K562 (cell line): Measurements from ENCODE around the gene LHPP. TPM values are rescaled to one million over a fixed set of nuclear protein-coding genes. Genes with fewer than 3 reads are reported as not detected.

Source experiments
- ATAC-seq: fragments of 200-7000 bp; cut with Tn5 transposase; 3 replicates; pipeline ENCODE4 v1.9.1; 2020; ENCODE audit warnings: moderate library complexity
- BruUV-seq: library from RNA; stranded (reverse); fragments of 400-500 nt; replicated peaks from 2 replicates; lab custom pipeline; 2021; lab: Mats Ljungman, UMichigan
- CTCF ChIA-PET: fragments of 300-600 bp; formaldehyde crosslinking; extraction: SDS; loops from one replicate; lab custom pipeline; 2021; ENCODE audit warnings: low intra/inter-chr PET ratio; lab: Yijun Ruan, JAX
- POLR2A ChIA-PET: fragments of 300-600, 350-650 bp; sonication (Branson Sonifier 250); formaldehyde crosslinking; extraction: SDS; loops from one replicate; lab custom pipeline; 2021; ENCODE audit warnings: antibody characterized with exemption, inconsistent platforms; lab: Yijun Ruan, JAX
- DNase-seq, 4 experiments: peaks; one replicate each; pipeline versions ENCODE4 v3.0.0 to v3.0.0-alpha.2; 2011 to 2018; ENCODE audit warnings: low spot score in 3 of 4, mixed read lengths in 3 of 4; ENCODE audit errors: extremely low read depth in 1 of 4
- FAIRE-seq: peaks from 2 replicates; lab custom pipeline; 2011; peaks lifted over from hg19 to GRCh38; lab: Jason Lieb, UNC
- H2AFZ ChIP-seq: 2 replicates; pipeline ENCODE4 v1.6.0; 2011; ENCODE audit warnings: low read depth, low read length, control low read depth, inconsistent platforms
- H3K27ac ChIP-seq: fragments of 200-600 bp; 3 replicates; pipeline ENCODE4 v1.8.0; 2011; ENCODE audit warnings: low read depth, mild to moderate bottlenecking, control low read depth, inconsistent platforms, low read length, moderate library complexity, mixed read lengths; ENCODE audit errors: extremely low read depth
- H3K27me3 ChIP-seq, 2 experiments: fragments of 300-600 bp in 1 of 2; 2 replicates in 1 of 2; 3 replicates in 1 of 2; pipeline versions ENCODE4 v1.6.0 to v1.8.0; 2011; ENCODE audit warnings: inconsistent platforms in 2 of 2, low read length in 2 of 2, mild to moderate bottlenecking in 1 of 2, mixed read lengths in 1 of 2, moderate library complexity in 1 of 2; ENCODE audit not compliant: control insufficient read depth in 2 of 2, insufficient read depth in 2 of 2
- H3K36me3 ChIP-seq: fragments of 300-600 bp; 3 replicates; pipeline ENCODE4 v1.8.0; 2011; ENCODE audit warnings: mild to moderate bottlenecking, low read length, inconsistent platforms; ENCODE audit not compliant: control insufficient read depth, insufficient read depth
- H3K4me1 ChIP-seq, 2 experiments: fragments of 200-600 bp in 1 of 2; replicated peaks in 1 of 2; 2 replicates in 1 of 2; 3 replicates in 1 of 2; pipeline versions ENCODE4 v1.5.1 to v1.8.0; 2011; ENCODE audit warnings: inconsistent platforms in 2 of 2, low read length in 2 of 2, mild to moderate bottlenecking in 1 of 2, mixed read lengths in 1 of 2, moderate library complexity in 1 of 2; ENCODE audit not compliant: control insufficient read depth in 2 of 2, insufficient read depth in 2 of 2
- H3K4me2 ChIP-seq: 2 replicates; pipeline ENCODE4 v1.6.1; 2011; ENCODE audit warnings: low read length, control low read depth, inconsistent platforms, mixed read lengths; ENCODE audit not compliant: insufficient read depth
- H3K4me3 ChIP-seq: fragments of 200-600 bp; sonication (generic), shearing (Covaris generic); 2 replicates; pipeline ENCODE4 v1.5.1; 2016; ENCODE audit warnings: control low read depth, inconsistent platforms
- H3K79me2 ChIP-seq: fragments of 200-600 bp; 3 replicates; pipeline ENCODE4 v1.8.0; 2011; ENCODE audit warnings: low read length, inconsistent platforms; ENCODE audit not compliant: control insufficient read depth, insufficient read depth
- H3K9ac ChIP-seq, 2 experiments: 2 replicates each; pipeline versions ENCODE4 v1.6.0 to v1.6.1; 2011; ENCODE audit warnings: low read depth in 2 of 2, low read length in 2 of 2, control low read depth in 1 of 2, inconsistent platforms in 1 of 2, mild to moderate bottlenecking in 1 of 2, mixed read lengths in 1 of 2; ENCODE audit not compliant: insufficient read depth in 1 of 2
- H3K9me1 ChIP-seq: one replicate; pipeline ENCODE4 v1.6.0; 2011; ENCODE audit warnings: inconsistent platforms, mild to moderate bottlenecking, low read length, moderate library complexity; ENCODE audit not compliant: control insufficient read depth, insufficient read depth
- H3K9me3 ChIP-seq: replicated peaks from 2 replicates; pipeline ENCODE4 v1.5.1; 2011; ENCODE audit warnings: low read depth, low read length, inconsistent platforms; ENCODE audit not compliant: control insufficient read depth, insufficient read depth
- H4K20me1 ChIP-seq: replicated peaks from 2 replicates; pipeline ENCODE4 v1.6.1; 2011; ENCODE audit warnings: low read length, inconsistent platforms, mixed read lengths; ENCODE audit not compliant: control insufficient read depth, insufficient read depth
- PKNOX1 ChIP-seq: fragments of 450-650 bp; IDR thresholded peaks from 2 replicates; pipeline ENCODE4 v1.6.1; 2016
- TEAD4 ChIP-seq, 2 experiments: sonication (generic) in 1 of 2; formaldehyde crosslinking in 1 of 2; IDR thresholded peaks; 2 replicates each; pipeline versions ENCODE4 v1.6.1 to v1.8.0; 2012 to 2022; ENCODE audit warnings: borderline replicate concordance in 1 of 2, inconsistent platforms in 1 of 2, low read length in 1 of 2, mild to moderate bottlenecking in 1 of 2, missing genetic modification reagents in 1 of 2
- WGBS: fragments of 100-300 bp; shearing (Covaris generic); methylation state at CpG from one replicate; pipeline ENCODE4 v1.1.6; 2016; ENCODE audit warnings: low coverage, mixed read lengths; ENCODE audit not compliant: insufficient coverage; ENCODE audit errors: missing lambda C conversion rate; 5-methylcytosine and 5-hydroxymethylcytosine counted together
- in situ Hi-C: fragments of 300-500 bp; cut with MboI; formaldehyde crosslinking; loops from 4 replicates; pipeline ENCODE4 v1.15.0; 2018; ENCODE audit warnings: inconsistent platforms, mixed read lengths
- intact Hi-C: fragments of 100-400 bp; cut with micrococcal nuclease; formaldehyde crosslinking; loops from 2 replicates; pipeline ENCODE4 v1.14.2; 2022
- polyA plus RNA-seq, 8 experiments: library from polyadenylated mRNA; depleted of rRNA in 4 of 8; stranded (reverse) in 5 of 8; unstranded in 3 of 8; fragments of >200 nt; fragmentation: Nextera tagmentation in 2 of 8; fragmentation: Illumina TruSeq in 1 of 8; extraction: Ambion mirVana in 2 of 8; extraction: Trizol in 1 of 8; gene quantifications; 2 replicates each; pipeline versions ENCODE4 v1.2.1 to v1.2.3, GENCODE V29; 2011 to 2014; ENCODE audit warnings: inconsistent platforms in 1 of 8, missing spikeins in 1 of 8
- total RNA-seq, 7 experiments: library from RNA; depleted of rRNA in 6 of 7; stranded (reverse); fragments of >200 nt in 6 of 7; fragmentation: Illumina TruSeq in 2 of 7; extraction: Trizol in 2 of 7; gene quantifications; 2 replicates each; pipeline versions ENCODE4 v1.2.1 to v1.2.3, GENCODE V29; 2011 to 2021; ENCODE audit warnings: low replicate concordance in 1 of 7

Gene LHPP
- total and polyA plus RNA-seq, 9 of the 15 experiments (the other 6 are each of a cell fraction or from before 2014, with no cell fraction given): 0.34 to 7.4 (median 3.0) TPM

- ATAC-seq (no peak), FAIRE-seq (peak; percentile 48), DNase-seq (peak in 1 of 4 experiments; percentile 29)
- Histone ChIP-seq H3K9me1 (no peaks in the 10 kb centered on the region), H3K27ac (peak overlapping the region; percentile 35; the same call in 2 of the 3 replicates), H3K27me3 (no peaks in the 10 kb centered on the region), H3K79me2 (peaks cover 16% of the 10 kb centered on the region), H3K4me3 (no peak overlapping the region), H3K36me3 (no peaks in the 10 kb centered on the region), H2AFZ (peak overlapping the region; percentile 72; the same call in 1 of the 2 replicates), H3K9ac (peak overlapping the region; percentile 20 to 81; a peak in 2 of 4 replicates), H3K4me1 (peaks cover 24 to 36% of the 10 kb centered on the region in 2 experiments), H3K9me3 (no peaks in the 10 kb centered on the region), H4K20me1 (no peaks in the 10 kb centered on the region), H3K4me2 (peak overlapping the region; percentile 63)
- in situ Hi-C loops (no loop called here), intact Hi-C loops (no loop called here)
- no TSS peak for BruUV-seq
- CTCF ChIA-PET: no interaction called here
- WGBS: 66% methylated on average over 9 of the region's 9 CpGs
- POLR2A ChIA-PET: interaction anchor here (0.6 kb wide), 2 partner anchors 48 to 328 kb away, joined by 3 read pairs; no protein-coding TSS in a partner anchor
- TF ChIP-seq TEAD4 (IDR thresholded peaks at IDR 0.05; ENCODE audit: low read length): no peak
- no peak for TF ChIP-seq TEAD4 (CRISPR knock-in tag; IDR thresholded peaks at IDR 0.05; ENCODE audit: borderline replicate concordance)
- TF ChIP-seq PKNOX1: 0 out of 2 replicates have a peak, but pooled peaks have one; percentile 5
Observed at GRCh38 chr10:124464028-124464965, 2.7 kb downstream of the LHPP start.
